ENCODE results near the gene PWP2.
"Not testable (repeated sequence)": the region's sequence is repeated elsewhere in the genome, so short reads cannot be mapped to it uniquely, and the experiment has no call there.

DNA sequence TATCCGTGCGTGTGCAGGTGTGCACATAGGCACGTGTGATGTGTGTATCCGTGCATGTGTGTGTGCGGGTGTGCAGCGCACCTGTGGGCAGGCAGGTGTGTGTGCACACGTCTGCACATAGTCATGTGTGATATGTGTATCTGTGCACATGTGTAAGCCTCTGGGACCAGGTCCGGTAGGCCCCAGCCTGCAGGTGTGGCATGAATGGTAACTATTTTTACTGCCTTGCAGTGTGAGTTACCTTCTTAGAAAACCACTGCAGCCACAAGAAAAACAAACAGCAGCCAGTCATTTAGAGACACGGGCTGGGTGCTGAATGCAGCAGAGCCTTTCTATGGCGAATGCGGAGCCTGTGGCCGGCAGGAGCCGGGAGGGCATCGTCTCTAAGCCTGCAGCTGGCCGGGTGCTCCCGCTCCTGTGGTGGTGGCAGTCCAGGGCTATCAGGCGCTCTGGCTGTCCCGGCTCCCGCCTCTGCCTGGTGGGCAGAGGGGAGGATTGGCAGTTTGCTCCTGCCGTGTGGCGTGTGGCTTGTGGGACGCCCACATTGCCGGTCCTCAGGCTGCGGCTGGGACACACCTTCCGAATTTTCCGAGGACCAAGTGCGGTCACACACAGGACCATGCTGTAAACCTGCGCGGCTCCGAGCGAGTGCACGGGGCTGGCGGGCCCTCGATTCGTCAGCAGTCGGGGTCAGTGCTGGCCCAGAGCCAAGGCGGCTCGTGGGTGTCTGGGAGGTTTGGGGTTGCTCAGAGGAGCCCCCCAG is 48.2 kb downstream of the PWP2 start:
- TF ChIP-seq, protein P1, sequence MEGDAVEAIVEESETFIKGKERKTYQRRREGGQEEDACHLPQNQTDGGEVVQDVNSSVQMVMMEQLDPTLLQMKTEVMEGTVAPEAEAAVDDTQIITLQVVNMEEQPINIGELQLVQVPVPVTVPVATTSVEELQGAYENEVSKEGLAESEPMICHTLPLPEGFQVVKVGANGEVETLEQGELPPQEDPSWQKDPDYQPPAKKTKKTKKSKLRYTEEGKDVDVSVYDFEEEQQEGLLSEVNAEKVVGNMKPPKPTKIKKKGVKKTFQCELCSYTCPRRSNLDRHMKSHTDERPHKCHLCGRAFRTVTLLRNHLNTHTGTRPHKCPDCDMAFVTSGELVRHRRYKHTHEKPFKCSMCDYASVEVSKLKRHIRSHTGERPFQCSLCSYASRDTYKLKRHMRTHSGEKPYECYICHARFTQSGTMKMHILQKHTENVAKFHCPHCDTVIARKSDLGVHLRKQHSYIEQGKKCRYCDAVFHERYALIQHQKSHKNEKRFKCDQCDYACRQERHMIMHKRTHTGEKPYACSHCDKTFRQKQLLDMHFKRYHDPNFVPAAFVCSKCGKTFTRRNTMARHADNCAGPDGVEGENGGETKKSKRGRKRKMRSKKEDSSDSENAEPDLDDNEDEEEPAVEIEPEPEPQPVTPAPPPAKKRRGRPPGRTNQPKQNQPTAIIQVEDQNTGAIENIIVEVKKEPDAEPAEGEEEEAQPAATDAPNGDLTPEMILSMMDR (IDR thresholded peaks at IDR 0.05): not testable (repeated sequence)
- not testable (repeated sequence) for TF ChIP-seq POLR2A, POLR2AphosphoS5 (IDR thresholded peaks at IDR 0.05)
